Measurements from ENCODE around the gene CDH8. TPM values are rescaled to one million over a fixed set of nuclear protein-coding genes. Genes with fewer than 3 reads are reported as not detected.

The CDH8 gene
- polyA plus RNA-seq, 1 of the 3 experiments (the other 2 are of a cell fraction), result 0.05 TPM

- no peak for DNase-seq
- Histone ChIP-seq H4K20me1 (ENCODE audit: insufficient read depth) (no peaks in the 10 kb centered on the region), H3K9me2 (no peaks in the 10 kb centered on the region), H3K79me2 (ENCODE audit: insufficient read depth) (no peaks in the 10 kb centered on the region), H3K27me3 (ENCODE audit: insufficient read depth) (no peaks in the 10 kb centered on the region), H2AFZ (ENCODE audit: low read depth) (no peak overlapping the region), H3K4me1 (ENCODE audit: control insufficient read depth in 1 of 2, insufficient read depth in 2 of 2, low read depth in 1 of 2, low read length in 1 of 2) (no peaks in the 10 kb centered on the region; a peak in 1 of 4 replicates), H3F3A (replicated peaks; ENCODE audit: insufficient read depth) (no peaks in the 10 kb centered on the region), H3K36me3 (replicated peaks in 1 of 2; ENCODE audit: control insufficient read depth in 1 of 2, insufficient read depth in 2 of 2, low read length in 1 of 2) (no peaks in the 10 kb centered on the region), H3K27ac (ENCODE audit: low read depth in 2 of 2, low read length in 1 of 2) (no peak overlapping the region), H3K9me3 (no peaks in the 10 kb centered on the region), H3K4me3 (ENCODE audit: low read depth in 2 of 2, low read length in 1 of 2) (no peak overlapping the region), H3K9ac (no peak overlapping the region), H3K4me2 (no peak overlapping the region)
- ChIA-PET CTCF (interaction anchor here (1.5 kb wide), 1 partner anchor 125 kb away, joined by 3 read pairs; no protein-coding TSS in a partner anchor), POLR2A (no interaction called here)
- WGBS (ENCODE audit: low lambda C conversion rate), result 24% methylated on average over 3 of the region's 3 CpGs
- TF ChIP-seq FOSL2 (IDR thresholded peaks at IDR 0.05; ENCODE audit: borderline replicate concordance, low read depth) (no peak), SMC3 (IDR thresholded peaks at IDR 0.05; ENCODE audit: low read depth, low read length) (no peak), TAF1 (IDR thresholded peaks at IDR 0.05; ENCODE audit: borderline replicate concordance, low read depth, low read length) (no peak), YY1 (IDR thresholded peaks at IDR 0.05; ENCODE audit: low read depth) (no peak)
- TF ChIP-seq, protein P1, sequence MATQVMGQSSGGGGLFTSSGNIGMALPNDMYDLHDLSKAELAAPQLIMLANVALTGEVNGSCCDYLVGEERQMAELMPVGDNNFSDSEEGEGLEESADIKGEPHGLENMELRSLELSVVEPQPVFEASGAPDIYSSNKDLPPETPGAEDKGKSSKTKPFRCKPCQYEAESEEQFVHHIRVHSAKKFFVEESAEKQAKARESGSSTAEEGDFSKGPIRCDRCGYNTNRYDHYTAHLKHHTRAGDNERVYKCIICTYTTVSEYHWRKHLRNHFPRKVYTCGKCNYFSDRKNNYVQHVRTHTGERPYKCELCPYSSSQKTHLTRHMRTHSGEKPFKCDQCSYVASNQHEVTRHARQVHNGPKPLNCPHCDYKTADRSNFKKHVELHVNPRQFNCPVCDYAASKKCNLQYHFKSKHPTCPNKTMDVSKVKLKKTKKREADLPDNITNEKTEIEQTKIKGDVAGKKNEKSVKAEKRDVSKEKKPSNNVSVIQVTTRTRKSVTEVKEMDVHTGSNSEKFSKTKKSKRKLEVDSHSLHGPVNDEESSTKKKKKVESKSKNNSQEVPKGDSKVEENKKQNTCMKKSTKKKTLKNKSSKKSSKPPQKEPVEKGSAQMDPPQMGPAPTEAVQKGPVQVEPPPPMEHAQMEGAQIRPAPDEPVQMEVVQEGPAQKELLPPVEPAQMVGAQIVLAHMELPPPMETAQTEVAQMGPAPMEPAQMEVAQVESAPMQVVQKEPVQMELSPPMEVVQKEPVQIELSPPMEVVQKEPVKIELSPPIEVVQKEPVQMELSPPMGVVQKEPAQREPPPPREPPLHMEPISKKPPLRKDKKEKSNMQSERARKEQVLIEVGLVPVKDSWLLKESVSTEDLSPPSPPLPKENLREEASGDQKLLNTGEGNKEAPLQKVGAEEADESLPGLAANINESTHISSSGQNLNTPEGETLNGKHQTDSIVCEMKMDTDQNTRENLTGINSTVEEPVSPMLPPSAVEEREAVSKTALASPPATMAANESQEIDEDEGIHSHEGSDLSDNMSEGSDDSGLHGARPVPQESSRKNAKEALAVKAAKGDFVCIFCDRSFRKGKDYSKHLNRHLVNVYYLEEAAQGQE (IDR thresholded peaks at IDR 0.05; ENCODE audit: low read depth, low read length), result no peak
Observed at GRCh38 chr16:61944004-61944403, 92.2 kb downstream of the CDH8 start.

- DNase-seq, result no peak
- no peak overlapping the region for H2AFZ ChIP-seq (ENCODE audit: low read depth)
- H3K4me3 ChIP-seq (ENCODE audit: low read depth in 2 of 2, low read length in 1 of 2), result no peak overlapping the region
- H3K27ac ChIP-seq (ENCODE audit: low read depth in 2 of 2, low read length in 1 of 2), result no peak overlapping the region
- H3K36me3 ChIP-seq (replicated peaks in 1 of 2; ENCODE audit: control insufficient read depth in 1 of 2, insufficient read depth in 2 of 2, low read length in 1 of 2), result no peaks in the 10 kb centered on the region
- no peaks in the 10 kb centered on the region for H3F3A ChIP-seq (replicated peaks; ENCODE audit: insufficient read depth)
- H3K27me3 ChIP-seq (ENCODE audit: insufficient read depth), result no peaks in the 10 kb centered on the region
- CTCF ChIA-PET, result no interaction called here
- H4K20me1 ChIP-seq (ENCODE audit: insufficient read depth), result no peaks in the 10 kb centered on the region
- H3K9me2 ChIP-seq, result no peaks in the 10 kb centered on the region
- H3K9me3 ChIP-seq, result no peaks in the 10 kb centered on the region
- 67% methylated on average over 10 of the region's 10 CpGs for WGBS (ENCODE audit: low lambda C conversion rate)
- H3K9ac ChIP-seq, result no peak overlapping the region
- H3K79me2 ChIP-seq (ENCODE audit: insufficient read depth), result no peaks in the 10 kb centered on the region
- no peaks in the 10 kb centered on the region; a peak in 1 of 4 replicates for H3K4me1 ChIP-seq (ENCODE audit: control insufficient read depth in 1 of 2, insufficient read depth in 2 of 2, low read depth in 1 of 2, low read length in 1 of 2)
- H3K4me2 ChIP-seq, result no peak overlapping the region
- POLR2A ChIA-PET, result no interaction called here
- TF ChIP-seq, protein P1 (IDR thresholded peaks at IDR 0.05; ENCODE audit: low read depth, low read length), result no peak
- no peak for TF ChIP-seq FOXJ3 (CRISPR knock-in tag; IDR thresholded peaks at IDR 0.05)
- TF ChIP-seq NRF1 (IDR thresholded peaks at IDR 0.05; ENCODE audit: low read depth, low read length), result no peak
- TF ChIP-seq EZH2phosphoT487 (IDR thresholded peaks at IDR 0.05; ENCODE audit: borderline replicate concordance, low read depth), result no peak
- no peak for TF ChIP-seq JUND (IDR thresholded peaks at IDR 0.05)
- no peak for TF ChIP-seq RFX5 (IDR thresholded peaks at IDR 0.05; ENCODE audit: low read length)
- no peak for TF ChIP-seq TCF12 (IDR thresholded peaks at IDR 0.05)
- TF ChIP-seq, protein P2, sequence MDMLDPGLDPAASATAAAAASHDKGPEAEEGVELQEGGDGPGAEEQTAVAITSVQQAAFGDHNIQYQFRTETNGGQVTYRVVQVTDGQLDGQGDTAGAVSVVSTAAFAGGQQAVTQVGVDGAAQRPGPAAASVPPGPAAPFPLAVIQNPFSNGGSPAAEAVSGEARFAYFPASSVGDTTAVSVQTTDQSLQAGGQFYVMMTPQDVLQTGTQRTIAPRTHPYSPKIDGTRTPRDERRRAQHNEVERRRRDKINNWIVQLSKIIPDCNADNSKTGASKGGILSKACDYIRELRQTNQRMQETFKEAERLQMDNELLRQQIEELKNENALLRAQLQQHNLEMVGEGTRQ (IDR thresholded peaks at IDR 0.05; ENCODE audit: borderline replicate concordance, low read depth, low read length), result no peak
- TF ChIP-seq CTCF (IDR thresholded peaks at IDR 0.05), result no peak
- TF ChIP-seq YY1 (IDR thresholded peaks at IDR 0.05; ENCODE audit: low read depth), result no peak
- no peak for TF ChIP-seq SMC3 (IDR thresholded peaks at IDR 0.05; ENCODE audit: low read depth, low read length)
- TF ChIP-seq FOXM1 (IDR thresholded peaks at IDR 0.05; ENCODE audit: low read depth), result no peak
- TF ChIP-seq EP300 (IDR thresholded peaks at IDR 0.05; ENCODE audit: borderline replicate concordance in 1 of 2, low read depth in 1 of 2, low read length in 1 of 2), result no peak
- TF ChIP-seq ELF1 (IDR thresholded peaks at IDR 0.05), result no peak
Observed at GRCh38 chr16:61940611-61941010, 95.6 kb downstream of the CDH8 start.

All from SK-N-SH (cell line).